GM19438 (cell line): ENCODE data around the gene NACC2.

ENCODE experiments used
- ATAC-seq: cut with Tn5 transposase; IDR thresholded peaks from one replicate; pipeline ENCODE4 v1.9.1; 2021; ENCODE audit warnings: low read depth; ENCODE audit not compliant: unreplicated experiment

NACC2 gene

DNA sequence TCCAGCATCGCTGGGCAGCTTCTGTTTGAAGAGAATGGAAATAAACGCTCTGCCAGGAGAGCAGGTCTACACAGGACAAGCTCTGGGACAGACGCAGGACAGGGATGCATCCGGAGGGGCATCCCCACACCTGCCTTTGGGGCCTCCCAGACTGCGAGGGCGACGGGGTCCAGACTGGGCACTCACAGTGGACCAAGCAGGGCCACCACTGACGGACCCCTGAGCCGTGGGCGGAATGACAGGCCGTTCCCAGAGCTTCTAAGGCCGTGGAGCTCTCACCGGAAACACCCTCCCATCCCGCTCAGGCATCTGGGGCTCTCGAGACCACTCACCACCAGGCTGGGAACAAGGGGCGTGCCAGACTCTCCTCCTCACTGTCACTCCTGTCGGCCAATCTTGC is 34.1 kb upstream of the NACC2 start:
- no peak for ATAC-seq

DNA sequence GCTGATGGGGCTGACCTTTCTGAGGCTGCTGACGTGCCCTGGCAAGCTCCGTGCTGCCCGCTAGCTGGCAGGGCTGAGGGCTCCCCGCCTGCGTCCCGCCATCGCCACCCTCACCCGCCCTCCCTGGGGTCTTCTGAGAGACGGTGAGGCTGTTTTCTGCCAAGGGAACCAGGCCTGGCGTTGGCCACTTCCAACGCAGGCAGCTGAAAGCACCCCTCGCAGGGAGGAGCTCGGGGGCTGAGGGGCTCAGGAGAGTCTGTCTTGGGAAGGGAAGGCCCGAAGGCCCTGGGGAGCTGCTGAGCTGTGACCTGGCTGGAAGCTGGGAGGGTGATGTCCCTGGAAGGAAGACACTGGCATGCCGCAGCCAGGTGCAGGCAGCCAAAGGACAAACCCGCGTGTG is 33.3 kb upstream of the NACC2 start:
- ATAC-seq, result no peak

DNA sequence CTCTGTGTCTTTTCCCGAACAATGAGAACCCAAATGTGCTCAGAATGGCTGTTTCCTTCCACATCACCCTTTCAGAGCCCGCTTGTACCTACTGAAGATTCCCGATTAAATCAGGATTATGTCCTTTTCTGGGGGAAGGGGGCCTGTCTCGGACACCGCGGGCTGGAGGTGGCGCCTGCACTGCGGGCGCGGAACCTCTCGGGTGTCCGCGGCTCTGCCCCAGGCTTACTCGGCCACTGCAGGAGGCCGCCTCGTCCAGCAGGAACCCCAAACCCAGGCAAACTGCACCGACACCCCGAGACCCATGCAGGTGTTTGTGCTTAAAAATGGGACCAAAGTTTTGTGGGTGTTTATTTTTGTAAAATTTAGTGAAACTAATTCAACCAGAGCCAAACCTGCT is 32.2 kb upstream of the NACC2 start:
- ATAC-seq, result no peak

DNA sequence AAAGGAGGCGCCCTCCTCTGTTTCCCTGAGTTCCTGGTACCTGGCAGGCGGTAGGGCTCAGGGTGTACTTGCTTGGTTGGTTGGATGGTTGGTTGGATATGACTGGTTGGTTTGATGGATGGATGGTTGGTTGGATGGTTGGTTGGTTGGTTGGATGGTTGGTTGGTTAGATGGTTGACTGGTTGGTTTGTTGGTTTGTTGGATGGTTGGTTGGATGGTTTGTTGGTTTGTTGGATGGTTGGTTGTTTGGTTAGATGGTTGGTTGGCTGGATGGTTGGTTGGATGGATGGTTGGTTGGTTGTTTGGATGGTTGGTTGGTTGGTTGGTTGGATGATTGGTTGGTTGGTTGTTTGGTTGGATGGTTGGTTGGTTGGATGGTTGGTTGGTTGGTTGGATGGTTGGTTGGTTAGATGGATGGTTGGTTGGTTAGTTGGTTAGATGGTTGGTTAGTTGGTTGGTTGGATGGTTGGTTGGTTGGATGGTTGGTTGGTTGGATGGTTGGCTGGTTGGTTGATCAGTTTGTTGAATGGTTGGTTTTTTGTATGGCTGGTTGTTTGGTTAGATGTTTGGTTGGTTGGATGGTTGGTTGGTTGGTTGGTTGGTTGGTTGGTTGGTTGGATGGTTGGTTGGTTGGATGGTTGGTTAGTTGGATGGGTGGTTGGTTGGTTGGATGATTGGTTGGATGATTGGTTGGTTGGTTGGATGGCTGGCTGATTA is 30.0 kb upstream of the NACC2 start:
- no peak for ATAC-seq

DNA sequence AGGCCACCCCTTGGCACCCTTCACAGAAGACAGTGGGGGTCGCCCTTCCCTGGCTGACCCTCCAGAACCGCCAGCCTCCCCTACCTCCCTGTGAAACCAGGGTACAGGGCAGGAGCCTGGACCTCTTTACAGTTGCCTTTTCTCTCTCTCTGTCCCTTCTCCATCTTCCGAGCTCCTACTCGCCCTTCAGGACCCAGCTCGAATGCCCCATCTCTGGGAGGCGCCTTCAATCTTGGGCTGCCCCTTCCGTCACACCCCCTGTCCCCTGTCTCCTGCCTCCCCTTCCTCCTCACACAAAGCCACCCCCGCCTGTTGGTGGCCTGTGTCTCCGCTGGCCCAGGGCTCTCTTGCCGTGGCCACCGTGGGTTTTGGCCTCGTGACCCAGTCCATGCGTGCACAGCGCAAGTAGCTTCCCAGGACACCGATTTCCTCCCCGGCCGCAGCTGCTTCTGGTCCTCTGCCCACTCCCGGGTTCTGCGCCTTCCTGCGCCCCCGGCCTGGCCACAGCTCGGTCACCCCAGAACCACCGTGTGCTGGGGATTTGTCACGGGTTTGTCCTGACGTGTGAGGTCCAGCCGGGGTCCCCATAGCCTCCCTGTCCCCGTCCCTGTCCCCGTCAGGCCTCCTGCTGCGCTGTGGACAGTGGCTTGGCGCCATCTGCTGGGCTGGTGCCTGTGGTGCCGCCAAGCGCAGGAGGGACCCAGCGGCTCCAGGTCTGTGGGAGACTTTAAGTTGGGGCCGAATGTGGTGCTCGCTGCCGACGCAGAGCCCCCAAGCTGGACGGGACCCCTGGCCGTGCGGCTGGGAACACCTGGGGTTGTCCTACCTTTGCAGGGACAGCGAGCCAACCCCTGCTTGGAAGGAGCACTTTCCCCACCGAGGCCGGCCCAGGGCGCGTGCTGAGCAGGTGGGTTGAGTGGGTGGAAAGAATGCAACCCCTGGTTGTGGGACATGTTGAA is 27.6 kb upstream of the NACC2 start:
- ATAC-seq, result no peak

DNA sequence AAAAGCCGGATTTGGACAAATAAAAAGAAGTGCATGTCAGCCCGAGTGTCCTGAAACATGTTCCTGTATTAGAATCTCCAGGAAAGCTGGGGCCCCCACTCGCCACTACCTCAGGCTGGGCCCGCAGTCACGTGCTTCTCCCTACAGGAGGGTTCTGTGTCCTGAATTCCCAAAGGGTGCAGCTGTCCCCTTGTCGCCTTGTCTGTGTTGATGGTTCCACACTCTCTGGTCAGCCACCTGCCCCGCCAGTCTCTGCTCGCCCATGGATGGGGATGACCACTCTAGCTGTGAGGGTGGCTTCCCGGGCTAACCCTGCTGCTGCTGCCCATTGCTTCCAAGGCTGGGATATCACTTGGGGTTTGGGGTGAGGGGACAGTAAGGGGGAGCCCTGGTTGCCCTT is 26.7 kb upstream of the NACC2 start:
- ATAC-seq, result no peak

DNA sequence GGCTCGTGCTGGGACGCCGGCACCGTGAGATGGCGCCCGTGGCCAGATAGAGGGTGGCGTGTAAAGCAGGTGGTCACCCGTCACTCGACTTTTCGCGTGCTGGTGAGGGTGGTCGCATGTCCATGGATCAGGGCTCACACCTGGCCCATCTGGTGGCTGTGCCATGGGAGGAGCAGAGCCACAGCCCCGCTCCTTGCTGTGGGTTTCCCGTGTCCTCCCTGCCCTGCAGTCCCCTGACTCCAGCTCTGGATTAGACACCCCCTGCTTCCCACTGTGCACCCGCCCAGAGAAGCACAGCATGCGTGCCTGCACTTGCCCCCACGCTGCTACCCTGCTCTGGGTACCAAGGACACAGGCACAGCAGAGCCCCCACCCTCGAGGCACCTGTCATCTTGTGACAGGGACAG is 25.4 kb upstream of the NACC2 start:
- no peak for ATAC-seq

DNA sequence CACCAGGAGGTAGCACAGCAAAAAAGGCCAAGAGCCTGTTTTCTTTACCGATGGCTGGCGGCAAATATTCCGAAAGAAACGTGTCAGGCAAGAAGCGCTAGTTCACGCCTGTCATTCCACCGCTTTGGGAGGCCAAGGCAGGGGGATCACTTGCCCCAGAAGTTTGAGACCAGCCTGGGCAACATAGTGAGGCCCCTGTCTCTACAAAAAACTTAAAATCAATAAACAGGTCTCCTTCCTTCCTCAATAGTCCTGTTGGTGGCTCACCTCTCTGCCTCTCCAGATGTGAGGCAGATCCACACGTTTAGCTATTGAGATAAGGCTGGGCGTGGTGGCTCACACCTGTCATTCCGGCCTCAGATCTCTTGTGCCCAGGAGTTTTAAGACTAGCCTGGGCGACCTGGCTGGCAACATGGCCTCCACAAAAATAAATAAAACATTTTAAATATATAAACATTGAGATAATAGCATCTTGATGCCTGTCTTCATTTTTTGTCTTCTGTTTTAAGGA is 24.8 kb upstream of the NACC2 start:
- no peak for ATAC-seq

DNA sequence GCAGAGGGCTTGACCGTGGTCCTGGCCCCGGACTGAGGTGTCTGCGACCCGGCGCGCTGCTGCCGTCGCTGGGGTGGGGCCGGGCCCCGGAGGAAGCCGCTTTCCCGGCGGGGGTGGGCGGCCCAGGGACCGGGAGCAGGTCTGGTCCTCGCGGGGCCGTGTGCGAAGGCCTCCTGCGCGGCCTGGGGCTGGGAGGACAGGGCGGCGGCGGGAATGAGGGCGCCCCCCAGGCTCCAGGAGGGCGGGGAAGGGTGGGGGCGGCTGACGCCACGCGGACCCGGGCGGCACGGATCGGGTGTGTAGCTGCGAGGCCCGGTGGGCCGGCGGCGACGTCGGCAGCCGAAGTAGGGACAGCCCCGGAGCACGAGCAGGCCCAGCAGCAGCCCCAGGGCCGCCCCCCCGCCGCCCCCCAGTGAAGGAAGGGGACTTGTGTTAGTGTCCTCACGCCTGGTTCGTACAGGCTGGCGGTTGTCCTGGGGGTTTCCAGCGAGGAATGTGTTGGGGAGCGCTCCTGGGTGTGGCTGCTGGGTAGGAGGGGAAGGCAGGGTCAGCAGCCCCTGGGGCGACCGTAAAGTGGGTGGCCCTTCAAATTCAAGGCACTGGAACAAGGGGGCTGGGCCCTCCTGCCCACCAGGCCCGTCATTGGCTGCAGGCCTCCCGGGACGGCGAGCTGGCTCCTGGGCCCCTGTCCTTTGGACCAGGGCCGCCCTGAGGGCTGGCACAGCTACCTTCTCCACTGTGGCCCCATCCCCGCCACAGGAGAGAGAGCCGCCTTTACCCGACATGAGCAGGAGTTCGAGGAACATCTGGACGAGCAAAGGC is 24.2 kb upstream of the NACC2 start:
- no peak for ATAC-seq

DNA sequence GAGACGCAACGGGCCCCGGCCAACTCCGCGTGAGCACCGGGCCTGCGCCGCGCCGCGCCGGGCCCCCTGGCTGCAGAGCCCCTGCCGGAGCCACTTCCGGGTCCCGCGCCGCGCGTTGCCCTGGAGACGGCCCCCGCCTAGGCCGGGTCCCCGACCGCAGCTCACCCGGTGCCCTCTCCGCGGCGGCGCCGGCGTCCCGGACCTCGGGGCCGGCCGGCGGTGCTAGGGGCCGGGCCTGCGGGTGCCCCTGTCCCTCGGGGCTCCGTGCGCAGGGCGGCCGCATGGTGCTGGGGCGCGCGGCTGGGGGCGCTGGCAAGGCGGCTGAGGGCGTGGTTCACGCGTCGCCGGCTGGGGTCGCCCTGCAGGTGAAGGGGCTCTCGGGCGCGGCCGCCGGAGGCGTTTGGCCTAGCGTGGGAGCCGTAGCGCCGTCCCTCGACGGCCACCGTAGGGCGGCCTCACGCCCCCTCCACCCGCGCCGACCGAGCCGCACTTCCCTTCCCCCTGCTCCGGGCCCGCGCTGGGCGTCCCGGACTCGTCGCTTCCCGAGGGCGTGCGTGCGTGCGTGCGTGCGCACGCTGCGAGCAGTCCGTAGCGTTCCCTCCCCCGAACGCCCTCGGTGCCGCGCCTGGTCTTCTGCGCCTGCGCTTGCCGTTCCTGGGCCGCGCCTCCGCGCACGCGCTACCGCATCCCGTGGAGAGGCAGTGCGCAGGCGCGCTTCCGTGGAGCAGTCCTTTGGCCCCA is 23.4 kb upstream of the NACC2 start, which contains the start of gene TMEM250:
Gene TMEM250 (minus strand): TSS at position 556 of the 741 bp plus-strand sequence. CDS start 1,975 bp downstream, outside the sequence.
- peak; percentile 64 for ATAC-seq

DNA sequence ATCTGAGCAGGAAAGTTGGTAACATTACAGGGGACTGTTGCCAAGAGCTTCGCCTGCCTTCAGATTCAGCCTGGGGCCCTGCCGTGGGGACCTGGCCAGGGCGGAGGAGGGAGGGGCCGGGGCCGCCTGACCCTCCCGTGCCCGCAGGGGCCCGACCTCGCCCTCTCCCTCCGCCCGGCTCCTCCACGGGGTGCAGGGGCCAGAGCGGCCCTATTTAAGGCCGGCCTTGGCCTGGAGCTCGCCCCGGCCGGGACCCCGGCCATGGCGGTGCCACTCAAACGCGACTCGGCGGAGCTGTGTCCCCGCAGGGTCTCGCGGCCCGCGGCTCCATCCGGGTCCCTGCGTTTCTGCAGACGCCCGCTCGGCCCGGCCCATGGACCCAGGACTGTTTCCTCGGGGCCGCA is 22.8 kb upstream of the NACC2 start:
- peak; percentile 8 for ATAC-seq

DNA sequence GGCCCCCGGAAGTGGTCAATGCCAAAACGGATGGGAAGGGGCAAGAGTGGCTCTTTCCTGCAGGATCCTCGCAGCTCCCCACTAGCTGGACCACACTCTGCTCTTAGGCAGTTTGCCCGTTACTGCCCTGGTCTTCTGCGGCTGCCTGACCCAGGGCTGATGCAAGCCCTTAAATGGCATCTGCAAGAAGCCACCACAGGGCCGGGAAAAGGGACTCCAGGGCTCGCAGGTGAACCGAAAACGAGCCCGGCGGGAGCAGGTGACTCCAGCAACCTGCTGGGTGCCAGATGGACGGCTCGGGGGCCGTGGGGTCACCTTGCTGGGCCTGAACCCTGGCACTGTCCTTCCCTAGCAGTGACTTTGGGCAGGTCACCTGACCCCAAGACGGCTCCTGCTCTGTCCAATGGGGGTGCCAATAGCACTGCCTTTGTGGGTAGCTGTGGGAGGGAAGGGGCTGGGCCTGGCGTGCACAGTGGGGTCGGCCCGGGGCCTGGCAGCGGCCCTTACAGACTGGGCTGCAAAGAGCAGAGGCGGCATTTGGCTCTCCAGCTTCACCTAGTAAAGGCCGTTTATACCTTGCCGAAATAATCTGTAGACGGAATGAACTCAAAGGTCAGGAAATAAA is 22.3 kb upstream of the NACC2 start:
- ATAC-seq, result no peak

DNA sequence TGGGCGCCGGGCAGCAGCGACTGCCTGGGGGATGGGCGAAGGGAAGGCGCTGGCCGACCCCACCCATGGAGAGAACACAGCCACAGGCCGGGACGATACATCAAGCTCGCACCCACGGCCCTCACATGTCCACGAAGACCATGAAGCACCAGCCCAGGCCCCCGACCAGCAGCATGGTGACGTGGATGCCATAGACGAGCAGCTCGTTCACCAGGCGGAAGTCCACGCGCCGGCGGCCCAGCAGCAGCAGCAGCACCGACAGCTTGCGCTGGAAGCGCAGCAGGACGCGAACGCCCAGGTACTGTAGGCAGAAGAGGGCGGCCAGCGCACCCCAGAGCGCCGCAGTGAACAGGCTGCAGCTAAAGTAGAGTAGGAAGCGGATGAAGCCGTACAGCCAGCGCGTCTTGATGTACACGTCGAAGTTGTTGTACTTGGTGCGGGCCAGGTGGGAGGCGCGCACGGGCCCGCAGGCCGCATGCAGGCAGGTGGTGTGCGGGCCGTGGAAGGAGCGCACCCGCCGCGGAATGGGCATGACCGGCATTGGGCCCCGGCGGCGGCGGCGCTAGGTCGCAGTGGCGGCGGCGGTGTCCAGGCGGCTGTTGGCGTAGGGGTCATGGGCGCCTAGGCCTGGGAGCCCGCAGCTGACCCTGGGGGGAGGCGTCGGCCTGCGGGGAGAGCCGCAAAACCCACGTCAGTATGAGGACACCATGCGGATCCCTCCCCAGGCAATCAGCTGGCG is 21.4 kb upstream of the NACC2 start:
- ATAC-seq, result no peak

DNA sequence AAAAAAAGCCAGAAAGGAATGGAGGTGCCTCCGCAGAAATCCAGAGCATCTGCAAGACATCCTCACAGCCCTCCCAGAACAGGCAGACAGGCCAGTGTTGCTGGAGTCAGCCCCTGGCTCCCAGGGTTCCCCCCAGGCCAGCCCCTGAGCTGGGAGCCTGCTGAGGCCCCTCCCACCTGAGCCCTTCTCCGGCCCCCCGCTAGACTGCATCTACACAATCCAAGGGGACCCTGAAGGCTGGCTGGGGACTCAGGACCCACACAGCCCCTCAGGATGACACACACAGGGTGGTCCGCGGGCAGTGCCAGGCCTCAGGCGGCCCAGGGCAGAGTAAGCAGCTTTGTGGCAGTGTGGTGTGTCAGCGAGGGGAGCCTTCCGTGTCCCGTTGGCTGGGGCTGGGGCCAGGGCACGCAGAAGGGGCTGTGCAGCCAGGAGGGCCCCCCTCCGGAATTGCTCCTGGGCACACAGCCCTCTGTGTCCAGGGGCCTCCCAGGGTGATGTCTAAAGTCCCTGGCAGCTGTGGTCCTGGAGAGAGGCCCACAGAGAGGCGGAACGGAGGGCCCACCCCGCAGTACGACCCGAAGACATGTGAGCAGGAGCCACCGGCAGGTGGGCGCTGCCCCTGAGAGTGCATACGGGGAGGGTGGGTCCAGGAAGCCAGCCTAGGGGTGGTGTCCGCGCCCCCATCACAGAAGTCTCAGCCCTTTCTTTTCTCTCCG is 20.7 kb upstream of the NACC2 start:
- ATAC-seq, result no peak

DNA sequence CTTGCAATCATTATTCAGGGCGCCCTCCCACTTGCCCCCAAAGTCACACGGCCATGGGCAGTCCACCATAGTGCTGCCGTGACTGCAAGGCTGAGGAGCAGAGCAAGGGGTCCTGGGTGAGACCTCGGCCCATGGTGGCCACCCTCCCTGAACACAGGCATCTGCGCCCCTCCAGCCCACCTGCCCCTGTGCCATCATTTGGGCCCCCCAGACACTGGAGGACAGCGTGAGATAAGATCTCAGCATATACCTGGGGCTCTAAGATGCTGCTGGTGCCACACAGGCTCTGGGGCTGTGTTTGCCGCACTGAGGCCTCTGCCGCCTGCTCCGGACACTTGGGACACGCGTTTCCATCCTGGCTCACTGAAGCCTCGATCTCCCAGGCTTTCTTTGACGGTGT is 20.1 kb upstream of the NACC2 start:
- no peak for ATAC-seq

DNA sequence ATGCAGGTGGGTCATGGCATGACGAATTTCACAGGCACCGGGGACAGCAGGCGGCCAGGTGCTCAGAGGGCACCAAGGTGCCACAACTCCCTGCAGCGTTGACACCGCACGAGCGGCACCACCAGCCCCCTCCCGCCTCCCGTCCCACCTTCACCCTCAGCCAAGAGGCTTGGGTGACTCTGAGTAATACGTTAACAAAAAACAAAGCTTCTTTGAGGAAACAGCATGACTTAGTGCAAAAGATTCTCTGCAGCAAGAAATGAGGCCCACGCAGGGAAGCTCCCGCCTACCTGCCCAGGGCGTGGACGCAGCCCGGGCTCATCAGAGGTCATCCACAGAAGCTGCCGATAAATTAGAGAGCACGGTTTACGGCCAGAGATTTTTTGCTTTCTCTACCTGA is 19.5 kb upstream of the NACC2 start:
- ATAC-seq, result no peak

DNA sequence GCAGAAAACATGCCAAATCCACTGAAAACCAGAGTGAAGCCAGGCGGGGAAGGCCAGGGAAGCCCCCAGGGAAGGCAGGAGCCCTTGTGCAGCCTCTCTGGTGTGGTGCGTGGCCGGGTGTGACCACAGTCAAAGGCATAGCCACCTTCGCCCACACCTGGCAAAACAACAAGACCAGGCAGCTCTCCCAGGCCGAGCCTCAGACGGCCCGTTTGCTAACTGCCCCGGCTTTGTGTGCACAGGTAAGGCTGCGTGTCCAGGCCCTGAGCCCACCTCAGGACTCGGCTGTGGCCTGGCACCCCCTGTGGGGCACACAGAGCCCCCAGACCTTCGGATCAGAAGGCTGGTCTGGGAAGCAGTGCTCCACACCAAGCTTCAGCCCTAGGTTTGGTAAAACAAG is 17.5 kb upstream of the NACC2 start:
- ATAC-seq, result no peak

DNA sequence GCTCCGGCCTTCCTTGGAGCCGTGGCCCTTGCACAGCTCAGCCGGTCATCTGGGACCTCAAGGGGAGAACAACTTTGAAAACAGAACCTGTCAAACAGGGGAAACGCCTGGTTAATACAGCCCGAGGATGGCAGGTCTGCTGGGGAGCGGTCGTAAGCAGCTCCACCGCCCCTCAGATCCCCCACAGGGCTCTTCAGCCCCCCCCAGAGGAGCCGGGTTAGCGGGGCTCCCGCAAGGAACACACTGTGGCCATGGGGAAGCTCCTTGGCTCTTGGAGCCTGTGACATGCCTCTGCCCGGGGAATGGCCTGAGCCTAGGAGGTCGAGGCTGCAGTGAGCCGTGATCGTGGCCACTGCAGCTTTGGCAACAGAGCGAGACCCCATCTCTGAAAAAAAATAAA is 16.8 kb upstream of the NACC2 start:
- no peak for ATAC-seq
